DMS114 treated with DMSO at 0.1 percent for 48 hours (cell line): ENCODE data around the gene MRPL47.
"Not testable (repeated sequence)": the region's sequence is repeated elsewhere in the genome, so short reads cannot be mapped to it uniquely, and the experiment has no call there.

ENCODE experiments used
- DNase-seq: peaks from one replicate; lab custom pipeline; 2025; ENCODE audit not compliant: unreplicated experiment; lab: John Stamatoyannopoulos, UW

MRPL47 gene

DNA sequence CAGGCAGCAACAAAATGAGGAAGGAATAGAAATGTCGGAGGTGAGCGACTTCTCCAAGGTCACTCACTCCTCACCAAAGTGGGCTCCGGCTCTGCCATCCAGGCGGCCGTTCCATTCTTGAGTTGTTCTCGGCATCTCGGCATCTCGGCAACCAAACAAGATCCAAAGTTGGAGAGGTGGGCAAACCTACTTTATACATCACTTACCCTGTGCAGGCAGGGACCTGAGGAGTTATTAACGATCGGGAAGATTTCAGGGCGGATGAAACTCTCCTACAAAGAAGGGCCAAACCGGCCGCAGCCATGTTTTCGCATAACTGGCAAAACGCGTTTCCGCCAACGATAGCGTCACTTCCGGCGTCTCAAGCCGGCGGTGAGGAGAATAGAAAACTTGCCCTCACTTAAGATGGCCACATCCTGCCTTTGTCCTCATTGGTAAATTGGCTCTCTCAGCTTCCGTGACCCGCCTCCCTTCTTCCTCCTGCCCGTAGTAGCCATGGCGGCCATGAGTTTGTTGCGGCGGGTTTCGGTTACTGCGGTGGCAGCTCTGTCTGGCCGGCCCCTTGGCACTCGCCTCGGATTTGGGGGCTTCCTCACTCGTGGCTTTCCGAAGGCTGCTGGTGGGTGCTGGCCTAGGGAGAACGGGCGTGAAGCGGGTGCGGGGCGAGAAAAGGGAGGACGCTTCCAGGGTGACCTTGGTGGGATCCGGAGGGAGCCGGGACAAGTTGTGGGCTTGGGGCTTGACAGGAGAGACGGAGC is at the start of gene MRPL47, which contains the start of gene NDUFB5:
MRPL47 (minus strand) TSS at position 318 of the 758 bp plus-strand sequence; CDS start at position 304, 14 bp downstream.
NDUFB5 (plus strand) TSS at position 474 of the 758 bp plus-strand sequence; CDS start at position 496, 22 bp downstream.
- DNase-seq, result peak; percentile 97

DNA sequence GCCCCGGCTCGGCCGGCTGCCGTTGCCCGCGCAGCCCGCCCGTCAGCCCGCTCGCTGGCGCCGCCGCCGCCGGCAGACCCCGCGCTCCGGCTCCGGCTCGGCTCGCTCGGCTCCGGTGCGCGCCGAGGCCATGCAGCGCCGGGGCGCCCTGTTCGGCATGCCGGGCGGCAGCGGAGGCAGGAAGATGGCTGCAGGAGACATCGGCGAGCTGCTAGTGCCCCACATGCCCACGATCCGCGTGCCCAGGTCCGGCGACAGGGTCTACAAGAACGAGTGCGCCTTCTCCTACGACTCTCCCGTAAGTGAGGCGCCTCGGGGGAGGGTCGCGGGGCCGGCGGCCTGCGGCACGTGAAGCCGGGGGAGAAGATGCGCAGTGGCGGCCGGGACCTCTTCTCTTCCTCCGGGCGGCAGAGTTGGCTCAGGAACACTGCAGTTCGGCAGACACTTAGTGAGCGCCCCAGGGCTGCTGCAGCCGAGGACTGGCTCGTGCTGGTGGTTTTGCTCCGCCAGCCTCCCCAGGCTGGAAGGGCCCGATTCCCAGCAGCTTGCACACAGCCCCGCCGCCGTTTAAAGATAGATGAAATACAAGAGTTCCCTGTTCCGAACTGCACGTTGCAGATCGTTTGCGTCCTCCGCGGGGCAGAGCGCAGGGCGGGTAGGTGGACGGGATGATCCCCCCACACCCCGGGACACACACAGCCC is 48.8 kb upstream of the MRPL47 start:
- DNase-seq, result peak; percentile 25

DNA sequence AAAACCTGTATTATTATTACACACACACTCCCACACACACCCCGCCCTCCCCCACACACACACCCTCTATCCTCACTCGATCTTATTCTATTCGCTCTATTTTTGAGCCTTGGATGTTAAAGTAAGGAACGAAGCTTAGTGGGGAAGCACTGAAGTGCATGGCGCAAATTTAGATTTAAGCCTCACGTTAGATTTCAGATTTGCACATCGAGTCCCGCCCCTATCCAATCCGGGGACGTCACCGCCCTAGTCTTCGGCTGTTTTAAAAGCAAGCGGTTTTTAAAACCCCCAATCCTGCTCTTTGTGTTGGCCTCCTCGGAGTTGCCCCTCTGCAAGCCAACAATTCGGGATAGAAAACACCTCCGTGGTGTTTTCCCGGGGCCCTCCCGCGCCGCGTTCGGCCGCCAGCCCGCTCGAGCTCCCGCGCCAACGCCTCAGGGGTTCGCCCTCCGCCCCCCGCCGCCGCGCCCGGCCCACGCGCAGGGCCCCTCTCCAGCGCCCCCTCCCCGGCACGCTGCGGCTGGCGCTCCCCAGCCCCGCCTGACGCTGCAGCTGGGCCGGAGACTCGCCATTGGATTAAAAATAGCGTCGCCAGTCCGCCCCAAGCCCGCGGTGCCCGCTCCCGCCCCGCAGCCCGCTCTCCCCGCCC is 48.1 kb upstream of the MRPL47 start, which contains the start of gene USP13:
USP13 (plus strand) TSS at position 594 of the 649 bp plus-strand sequence. CDS start 186 bp downstream, outside the sequence.
- peak; percentile 68 for DNase-seq

DNA sequence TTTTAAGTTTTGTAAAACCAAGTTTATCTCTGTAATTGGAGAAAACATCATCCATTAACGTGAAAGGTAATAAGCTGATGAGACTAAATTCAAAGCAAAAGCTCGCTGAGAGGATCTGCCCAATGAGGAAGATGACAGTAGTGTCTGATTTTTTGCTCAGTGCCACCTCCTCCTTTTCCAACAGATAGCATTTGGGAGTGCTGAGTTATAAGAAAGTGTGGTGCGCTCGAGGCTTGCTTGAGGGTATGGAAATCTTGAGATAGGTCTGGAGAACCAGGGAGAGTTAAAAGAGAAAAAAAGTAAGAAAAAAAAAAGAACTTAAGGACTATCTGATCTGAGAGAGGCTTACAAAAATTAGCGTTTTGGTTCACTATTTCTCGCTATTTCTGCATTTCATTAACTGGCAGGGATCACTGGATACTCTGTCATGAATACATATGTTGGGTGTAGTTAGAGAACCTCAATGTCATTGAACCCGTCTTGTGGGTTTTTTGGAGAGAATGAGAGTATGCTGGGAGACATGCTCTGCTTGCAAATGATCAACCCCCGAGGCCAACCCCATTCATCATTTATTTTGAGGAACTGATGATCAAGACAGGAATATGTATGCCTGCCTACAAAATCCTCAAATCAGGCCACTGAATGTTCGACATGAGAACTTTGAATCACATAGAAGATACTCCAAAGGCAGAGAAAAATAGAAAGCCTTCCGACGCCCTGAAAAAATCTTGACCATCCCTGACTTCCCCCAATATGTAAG is 47.4 kb upstream of the MRPL47 start:
- DNase-seq, result no peak

DNA sequence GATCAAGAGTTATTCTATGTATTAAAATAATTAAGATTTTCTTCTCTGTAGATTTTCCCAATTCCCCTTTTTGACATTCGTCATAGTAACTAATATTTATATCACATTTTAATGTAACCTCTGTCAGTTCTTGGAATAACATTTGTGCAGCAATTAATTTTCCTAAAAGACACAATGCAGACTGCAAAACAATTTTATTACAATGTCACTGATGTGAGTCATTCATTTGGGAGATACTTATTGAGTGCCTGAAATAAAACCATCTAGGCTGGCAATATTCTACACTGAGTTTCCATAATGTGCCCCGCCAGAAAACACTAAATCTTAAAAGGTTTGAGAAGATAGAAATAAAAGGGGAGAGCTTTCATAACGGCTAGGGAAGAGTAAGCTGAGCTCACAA is 41.7 kb upstream of the MRPL47 start:
- DNase-seq, result no peak

DNA sequence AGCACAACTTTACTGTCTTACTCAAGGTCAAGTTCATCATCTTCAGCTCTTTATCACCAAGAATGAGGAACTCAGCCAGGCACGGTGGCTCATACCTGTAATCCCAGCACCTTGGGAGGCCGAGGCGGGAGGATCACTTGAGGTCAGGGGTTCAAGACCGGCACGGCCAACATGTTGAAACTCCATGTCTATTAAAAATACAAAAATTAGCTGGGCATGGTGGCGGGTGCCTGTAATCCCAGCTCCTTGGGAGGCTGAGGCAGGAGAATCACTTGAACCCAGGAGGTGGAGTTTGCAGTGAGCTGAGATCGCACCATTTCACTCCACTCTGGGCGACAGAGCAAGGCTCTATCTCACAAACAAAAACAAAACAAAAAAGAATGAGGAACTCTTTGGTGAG is 39.4 kb upstream of the MRPL47 start:
- DNase-seq, result not testable (repeated sequence)

DNA sequence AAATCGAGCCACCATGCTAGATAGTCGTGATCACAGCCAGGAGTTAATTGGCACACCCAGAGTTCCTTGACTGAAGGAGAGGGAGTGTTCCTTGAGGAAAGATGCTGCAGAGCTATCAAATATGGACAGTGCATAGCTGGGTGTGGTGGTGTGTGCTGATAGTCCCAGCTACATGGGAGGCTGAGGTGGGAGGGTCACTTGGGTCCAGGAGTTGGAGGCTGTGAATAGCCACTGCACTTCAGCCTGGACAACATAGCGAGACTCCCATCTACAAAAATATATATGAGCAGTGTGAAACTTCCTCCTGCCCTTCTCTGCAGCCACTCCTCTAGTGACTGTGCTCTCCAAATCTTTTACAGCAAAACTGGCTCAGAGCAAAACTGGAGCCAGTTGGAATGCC is 38.4 kb upstream of the MRPL47 start:
- no peak for DNase-seq

DNA sequence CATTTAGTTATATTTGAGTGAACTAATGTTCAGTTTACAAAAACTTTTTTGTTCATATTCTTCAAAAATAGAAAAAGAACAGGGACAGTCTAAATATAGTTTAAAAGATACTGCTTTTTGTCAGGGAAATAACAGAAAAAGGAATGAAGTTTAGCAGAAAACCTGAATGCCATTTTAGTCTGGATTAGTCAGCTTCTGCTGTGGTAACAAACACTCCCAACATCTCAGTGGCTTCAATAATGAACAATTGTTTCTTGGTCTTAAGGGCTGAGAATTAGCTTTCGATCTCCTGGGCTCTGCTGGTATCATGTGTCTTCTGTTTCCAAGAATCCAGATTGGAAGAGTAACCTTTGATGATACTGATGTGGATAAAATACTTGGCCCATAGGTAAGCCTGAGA is 36.0 kb upstream of the MRPL47 start:
- no peak for DNase-seq

DNA sequence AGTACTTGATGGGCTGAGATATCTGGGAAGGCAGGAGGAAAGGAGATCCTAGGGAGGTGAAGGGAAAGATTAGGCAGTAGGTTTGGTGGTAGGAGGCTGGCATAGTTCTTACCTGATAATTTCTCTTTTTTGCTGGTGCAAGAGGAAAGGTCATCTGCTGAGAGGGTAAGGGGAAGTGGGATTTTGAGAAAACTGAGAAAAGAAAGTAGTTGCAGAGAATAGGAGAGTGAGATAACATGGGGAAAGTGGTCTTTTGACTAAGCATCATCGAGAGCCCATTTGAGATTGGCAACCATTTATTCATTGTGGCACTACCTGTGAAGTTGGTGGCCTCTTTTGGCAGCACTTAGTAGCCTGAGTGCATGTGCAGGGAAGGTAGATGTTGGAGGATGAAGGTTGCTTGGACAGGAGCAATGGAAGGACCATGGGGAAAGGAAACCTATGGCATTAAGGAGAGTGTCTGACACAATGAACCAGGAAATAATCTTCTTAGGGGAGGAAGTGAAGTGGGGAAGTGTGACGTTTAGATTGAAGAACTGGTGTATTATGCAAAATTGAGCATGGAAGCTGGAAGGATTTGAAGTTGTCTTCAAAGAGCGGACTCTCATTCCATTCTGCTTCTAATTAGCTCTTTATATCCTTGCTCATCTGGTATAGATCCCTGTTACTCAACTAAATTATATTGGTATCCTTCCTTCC is 26.5 kb upstream of the MRPL47 start:
- DNase-seq, result no peak

DNA sequence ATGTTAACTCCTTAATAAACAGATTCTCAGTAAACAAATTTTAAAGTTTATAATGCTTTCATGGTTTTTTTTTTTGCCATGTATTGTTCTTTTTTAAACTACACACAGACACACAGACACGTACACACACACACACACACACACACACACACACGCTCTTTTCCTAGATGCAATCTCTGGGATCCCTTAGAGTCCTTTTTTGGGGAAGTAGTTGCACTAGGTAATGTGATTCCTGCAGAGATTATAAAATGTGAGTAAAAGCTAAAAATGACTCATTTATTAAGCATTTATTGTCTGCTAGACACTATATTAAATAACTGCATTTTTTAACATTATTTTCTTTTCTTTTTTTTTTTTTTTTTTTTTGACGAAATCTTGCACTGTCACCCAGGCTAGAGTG is 20.0 kb upstream of the MRPL47 start:
- no peak for DNase-seq

DNA sequence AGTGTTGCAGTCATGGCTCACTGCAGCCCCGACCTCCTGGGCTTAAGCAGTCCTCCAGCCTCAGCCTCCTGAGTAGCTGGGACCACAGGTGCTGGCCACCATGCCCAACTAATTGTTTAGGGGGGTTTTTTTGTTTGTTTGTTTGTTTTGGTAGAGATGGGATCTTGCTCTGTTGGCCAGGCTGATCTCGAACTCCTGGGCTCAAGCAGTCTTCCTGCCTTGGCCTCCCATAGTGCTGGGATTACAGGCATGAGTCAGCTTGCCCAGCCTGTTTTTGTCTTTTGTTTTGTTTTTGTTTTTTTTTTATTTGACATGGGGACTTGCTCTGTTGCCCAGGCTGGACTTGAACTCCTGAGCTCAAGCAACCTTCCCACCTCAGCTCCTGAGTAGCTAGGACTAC is 17.6 kb upstream of the MRPL47 start:
- no peak for DNase-seq

DNA sequence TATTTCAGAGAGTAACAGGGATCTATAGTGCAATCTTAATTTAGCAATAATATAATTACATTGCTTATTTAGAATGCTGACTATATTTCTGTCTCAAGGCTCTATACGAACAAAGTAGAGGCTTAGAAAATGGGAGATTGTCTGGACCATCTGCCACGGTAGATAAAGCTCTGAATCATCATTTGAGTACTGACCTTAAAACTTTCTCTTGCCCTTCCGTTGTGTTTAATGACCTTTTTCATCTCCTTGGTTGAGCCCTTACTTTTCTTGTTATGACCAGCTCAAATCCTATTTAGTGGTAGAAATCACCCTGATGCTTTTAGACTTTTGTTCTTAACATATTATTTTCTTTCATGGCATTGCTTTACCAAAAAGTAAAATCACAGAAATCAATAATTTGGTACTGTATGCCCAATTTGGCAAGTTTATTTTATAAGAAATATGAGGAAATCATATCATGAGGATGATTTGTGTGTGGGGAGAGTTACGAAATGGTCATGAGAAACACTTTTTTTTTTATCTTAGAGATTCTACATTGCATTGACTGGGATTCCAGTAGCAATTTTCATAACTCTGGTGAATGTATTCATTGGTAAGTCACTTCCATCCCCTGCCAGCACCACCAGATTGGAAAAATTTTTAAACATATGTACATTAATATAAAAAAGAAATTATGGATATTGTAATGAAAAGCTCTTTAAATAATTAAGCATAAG is 11.2 kb upstream of the MRPL47 start:
- no peak for DNase-seq

DNA sequence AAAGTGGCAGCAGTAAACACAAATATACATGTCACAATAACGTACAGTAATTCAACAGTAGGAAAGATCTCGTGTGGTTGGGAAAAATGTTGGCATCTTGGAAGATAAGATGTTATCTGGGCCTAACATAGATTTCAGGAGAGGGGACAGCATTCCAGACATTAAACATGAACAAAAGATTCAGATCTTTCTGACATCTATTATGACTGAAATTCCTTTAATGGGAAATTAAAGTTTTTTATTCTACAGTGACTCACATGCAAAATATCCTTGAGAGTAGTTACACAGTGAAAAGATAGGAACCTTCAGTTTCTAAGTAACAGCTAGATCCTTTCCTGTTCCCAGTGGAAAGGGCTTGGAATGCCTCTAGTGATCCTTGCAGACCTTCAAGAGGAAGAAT is 9.4 kb upstream of the MRPL47 start:
- no peak for DNase-seq

DNA sequence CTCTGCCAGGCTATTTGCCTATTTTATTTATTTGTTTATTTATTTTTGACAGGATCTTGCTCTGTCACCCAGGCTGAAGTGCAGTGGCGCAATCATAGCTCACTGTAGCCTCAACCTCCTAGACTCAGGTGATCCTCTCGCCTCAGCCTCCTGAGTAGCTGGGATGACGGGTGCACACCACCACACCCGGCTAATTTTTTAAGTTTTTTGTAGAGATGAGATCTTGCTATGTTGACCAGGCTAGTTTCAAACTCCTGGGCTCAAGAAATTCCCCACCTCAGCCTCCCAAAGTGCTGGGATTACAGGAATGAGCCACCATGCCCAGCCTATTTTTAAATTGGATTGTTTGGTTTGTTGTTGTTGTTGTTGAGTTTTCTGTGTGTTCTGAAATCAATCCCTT is 5.6 kb upstream of the MRPL47 start:
- no peak for DNase-seq

DNA sequence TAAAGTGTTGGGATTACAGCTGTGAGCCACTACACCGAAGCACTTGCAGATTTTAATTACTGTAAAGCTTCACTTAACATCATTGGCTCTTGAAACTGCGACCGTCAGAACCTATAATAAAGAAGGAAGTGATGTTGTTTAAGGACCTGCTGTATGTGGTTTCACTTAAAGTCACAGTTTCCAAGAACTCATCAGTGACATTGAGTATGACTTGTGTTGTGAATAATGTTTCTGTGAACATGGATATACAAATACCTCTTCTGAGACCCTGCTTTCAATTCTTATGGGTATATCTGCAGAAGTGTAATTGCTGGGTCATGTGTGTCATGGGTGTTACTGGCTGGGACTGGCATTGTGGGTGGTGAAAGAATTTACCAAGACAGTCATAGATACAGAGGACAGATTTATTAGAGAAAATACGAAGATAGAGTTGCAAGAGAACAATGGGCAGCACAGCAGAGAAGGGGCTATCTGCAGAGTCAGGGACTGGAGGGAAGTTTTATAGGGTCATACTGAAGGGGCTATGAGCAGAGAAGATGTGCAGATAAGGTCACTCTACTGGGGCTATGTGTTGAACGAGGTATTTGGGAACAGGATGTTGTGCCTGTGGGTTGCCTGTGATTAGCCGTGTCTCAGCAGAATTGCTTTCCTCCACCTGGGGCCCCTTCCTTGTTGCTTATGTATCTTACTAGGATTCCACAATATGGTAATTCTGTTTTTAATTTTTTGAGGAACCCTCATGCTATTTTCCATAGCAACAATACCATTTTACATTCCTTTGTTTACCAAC is 4.7 kb upstream of the MRPL47 start:
- no peak for DNase-seq

DNA sequence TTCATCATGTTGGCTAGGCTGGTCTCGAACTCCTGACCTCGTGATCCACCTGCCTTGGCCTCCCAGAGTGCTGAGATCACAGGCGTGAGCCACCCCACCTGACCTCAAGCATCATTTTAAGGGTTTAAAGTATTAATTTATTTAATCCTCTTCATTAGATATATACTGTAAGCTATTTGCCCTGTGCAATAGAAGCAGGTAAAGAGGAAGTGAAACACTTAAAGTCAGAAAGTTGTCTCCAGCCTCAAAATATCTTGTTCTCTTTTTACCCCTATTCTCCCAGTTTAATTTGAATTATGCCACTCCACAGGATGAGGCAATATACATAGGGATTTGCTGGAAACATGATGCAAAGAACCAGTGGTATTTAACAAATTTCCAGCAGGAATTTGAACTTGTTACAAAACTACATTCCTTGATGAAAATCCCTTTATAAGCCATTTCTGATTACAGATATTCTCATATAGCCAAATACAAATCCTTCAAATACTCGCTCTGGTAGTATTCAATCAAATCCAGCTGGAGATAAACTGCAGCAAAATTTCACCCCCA is 2.2 kb upstream of the MRPL47 start:
- DNase-seq, result no peak

DNA sequence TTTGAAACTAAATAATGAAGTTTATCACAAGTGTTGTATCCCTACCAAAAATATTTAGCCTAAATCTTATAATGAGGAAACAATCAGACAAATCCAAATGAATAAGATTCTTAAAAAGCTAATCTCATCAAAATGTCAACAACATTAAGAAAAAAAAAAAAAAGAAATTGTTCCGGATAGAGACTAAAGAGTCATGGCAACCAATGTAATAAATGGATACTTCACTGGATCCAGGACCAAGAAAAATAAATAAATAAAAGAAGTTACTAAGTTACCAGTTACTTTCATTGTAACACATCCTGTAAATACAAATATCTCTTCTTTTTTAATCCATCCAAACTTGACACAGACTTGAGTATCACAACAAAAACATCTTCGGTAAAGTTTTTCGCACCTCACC is 607 bp downstream of the MRPL47 start:
- DNase-seq, result peak; percentile 55

DNA sequence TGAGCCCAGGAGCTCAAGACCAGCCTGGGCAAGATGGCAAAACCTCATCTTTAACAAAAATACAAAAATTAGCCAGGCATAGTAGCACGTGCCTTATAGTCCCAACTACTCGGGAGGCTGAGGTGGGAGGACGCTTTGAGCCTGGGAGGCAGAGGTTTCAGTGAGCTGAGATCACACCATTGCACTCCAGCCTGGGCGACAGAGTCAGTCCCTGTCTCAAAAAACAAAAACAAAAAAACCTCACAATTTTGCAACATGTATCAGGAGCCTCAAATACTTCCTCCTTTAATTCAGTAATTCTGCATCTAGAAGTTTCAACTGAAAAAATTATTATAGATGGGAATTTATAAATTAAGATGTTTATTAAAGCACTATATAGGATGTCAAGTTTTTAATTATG is 1.1 kb downstream of the MRPL47 start:
- DNase-seq, result no peak

DNA sequence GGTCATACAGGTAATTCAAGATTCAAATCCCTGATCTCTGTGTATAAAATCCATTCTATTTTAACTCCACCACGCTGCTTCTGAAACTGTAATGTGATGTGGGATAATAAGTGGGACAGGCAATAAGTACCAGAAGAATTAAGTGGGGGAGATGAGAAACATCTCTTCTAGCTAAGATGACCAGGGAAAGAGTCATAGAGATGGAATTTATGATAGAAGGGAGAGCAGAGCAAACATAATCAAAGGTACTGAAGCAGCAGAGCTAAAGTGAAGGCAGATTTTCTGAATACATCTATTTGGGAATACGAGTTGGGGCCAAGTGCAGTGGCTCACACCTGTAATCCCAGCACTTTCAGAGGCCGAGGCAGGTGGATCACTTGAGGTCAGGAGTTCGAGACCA is 4.9 kb downstream of the MRPL47 start:
- no peak for DNase-seq
